OCI-LY7 (cell line): Measurements from ENCODE around the gene MIA2. TPM values are rescaled to one million over a fixed set of nuclear protein-coding genes. Genes with fewer than 3 reads are reported as not detected.

Experiments used
- BruUV-seq: library from RNA; stranded (reverse); fragments of 400-500 nt; replicated peaks from 2 replicates; lab custom pipeline; 2021; lab: Mats Ljungman, UMichigan
- CTCF ChIA-PET: fragments of 300-600 bp; sonication (Branson Sonifier 250); formaldehyde crosslinking; loops from one replicate; lab custom pipeline; 2022; ENCODE audit warnings: antibody characterized with exemption; ENCODE audit not compliant: unreplicated experiment; lab: Charles Lee
- POLR2A ChIA-PET: fragments of 300-600 bp; sonication (Branson Sonifier 250); formaldehyde crosslinking; loops from one replicate; lab custom pipeline; 2022; ENCODE audit warnings: antibody characterized with exemption; lab: Charles Lee
- DNase-seq: peaks from one replicate; pipeline ENCODE4 v3.0.0-alpha.2; 2015; ENCODE audit warnings: low spot score
- H2AFZ ChIP-seq: fragments of 200-600 bp; sonication (generic), shearing (Covaris generic); 2 replicates; pipeline ENCODE4 v1.6.1; 2014; ENCODE audit warnings: mild to moderate bottlenecking, antibody characterized with exemption, low read length, moderate library complexity
- H3K27ac ChIP-seq: fragments of 200-600 bp; sonication (generic); 2 replicates; pipeline ENCODE4 v1.5.1; 2014; ENCODE audit warnings: mixed run types, low read depth, mild to moderate bottlenecking, moderate library complexity, low read length, inconsistent platforms; ENCODE audit not compliant: poor library complexity, severe bottlenecking
- H3K36me3 ChIP-seq: fragments of 200-600 bp; sonication (generic); 2 replicates; pipeline ENCODE4 v1.6.1; 2014; ENCODE audit warnings: mild to moderate bottlenecking, antibody characterized with exemption, low read length, moderate library complexity, mixed read lengths; ENCODE audit not compliant: insufficient read depth
- H3K4me1 ChIP-seq: fragments of 200-600 bp; sonication (generic); 2 replicates; pipeline ENCODE4 v1.5.1; 2014; ENCODE audit warnings: mild to moderate bottlenecking, low read length; ENCODE audit not compliant: insufficient read depth, poor library complexity, severe bottlenecking
- H3K4me2 ChIP-seq: fragments of 200-600 bp; sonication (generic); 2 replicates; pipeline ENCODE4 v1.6.1; 2014; ENCODE audit warnings: mild to moderate bottlenecking, low read length
- H3K4me3 ChIP-seq: fragments of 200-600 bp; sonication (generic); 2 replicates; pipeline ENCODE4 v1.5.1; 2014; ENCODE audit warnings: mild to moderate bottlenecking, low read depth, low read length; ENCODE audit not compliant: poor library complexity, severe bottlenecking
- H3K79me2 ChIP-seq: fragments of 200-600 bp; sonication (generic); 2 replicates; pipeline ENCODE4 v1.6.1; 2016; ENCODE audit warnings: low read depth, mild to moderate bottlenecking, low read length, moderate library complexity, mixed read lengths; ENCODE audit not compliant: insufficient read depth
- H3K9me2 ChIP-seq: fragments of 200-600 bp; sonication (generic); 2 replicates; pipeline ENCODE4 v1.6.1; 2016; ENCODE audit warnings: mild to moderate bottlenecking, low read length, mixed read lengths; ENCODE audit not compliant: insufficient read depth
- H3K9me3 ChIP-seq: fragments of 200-600 bp; sonication (generic); 2 replicates; pipeline ENCODE4 v1.6.1; 2014; ENCODE audit warnings: mild to moderate bottlenecking, mixed run types, low read length, mixed read lengths
- H4K20me1 ChIP-seq: fragments of 200-600 bp; sonication (generic); 2 replicates; pipeline ENCODE4 v1.6.1; 2014; ENCODE audit warnings: mild to moderate bottlenecking, antibody characterized with exemption, low read length, moderate library complexity, mixed read lengths; ENCODE audit not compliant: insufficient read depth
- CTCF ChIP-seq: fragments of 200-600 bp; sonication (generic); conservative IDR thresholded peaks from 2 replicates; pipeline ENCODE4 v1.5.1; 2014; ENCODE audit warnings: mild to moderate bottlenecking, antibody characterized with exemption, low read length, moderate library complexity, mixed read lengths
- EZH2phosphoT487 ChIP-seq: fragments of 200-600 bp; sonication (generic); IDR thresholded peaks from 2 replicates; pipeline ENCODE4 v1.6.1; 2018; ENCODE audit warnings: low read depth, borderline replicate concordance, mild to moderate bottlenecking, mixed run types, antibody characterized with exemption, low read length, moderate library complexity, mixed read lengths
- intact Hi-C: fragments of 100-400 bp; cut with micrococcal nuclease; formaldehyde crosslinking; loops from one replicate; pipeline ENCODE4 v1.10.0; 2022; ENCODE audit not compliant: unreplicated experiment
- total RNA-seq, 2 experiments: library from RNA; depleted of rRNA in 1 of 2; stranded (reverse); fragments of >200 nt in 1 of 2; shearing (Covaris generic) in 1 of 2; gene quantifications; 2 replicates each; pipeline ENCODE4 v1.2.3, GENCODE V29; 2014 to 2022

MIA2 gene
- total RNA-seq, 2 experiments from 2014 or later, result 20.2 to 28.3 TPM

GRCh38 chr14:39396448-39396847 lies 162.7 kb downstream of the MIA2 start:
- POLR2A ChIA-PET, result interaction anchor here (1.5 kb wide), 1 partner anchor 10 kb away, joined by 4 read pairs; no protein-coding TSS in a partner anchor
- H3K9me3 ChIP-seq, result no peaks in the 10 kb centered on the region

DNA sequence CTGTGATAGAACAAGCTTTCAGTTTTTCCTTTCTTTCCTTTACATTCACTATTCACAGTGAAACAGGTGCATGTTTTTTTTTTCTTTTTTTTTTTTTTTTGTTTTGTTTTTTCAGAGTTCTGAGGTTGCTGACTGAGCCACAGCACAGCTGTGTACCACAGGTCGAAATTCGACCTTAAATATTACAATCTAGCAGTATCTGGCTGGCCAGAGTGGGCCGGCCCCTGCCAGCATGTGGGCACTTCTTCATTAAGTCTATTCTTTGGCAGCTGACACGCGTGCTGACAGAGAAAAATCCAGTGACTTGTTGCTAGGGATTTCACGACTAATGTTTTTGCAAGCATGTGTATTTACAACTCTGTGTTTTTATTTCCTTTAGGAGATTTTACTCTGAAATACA lies 164.7 kb downstream of the MIA2 start:
- Histone ChIP-seq H4K20me1 (no peaks in the 10 kb centered on the region), H3K4me1 (no peaks in the 10 kb centered on the region), H3K36me3 (peaks cover 44% of the 10 kb centered on the region), H3K27ac (no peak overlapping the region), H3K9me3 (no peaks in the 10 kb centered on the region), H3K79me2 (no peaks in the 10 kb centered on the region), H2AFZ (no peak overlapping the region), H3K4me2 (no peak overlapping the region), H3K4me3 (no peak overlapping the region), H3K9me2 (no peaks in the 10 kb centered on the region)
- intact Hi-C loops, result no loop called here
- TF ChIP-seq EZH2phosphoT487 (no peak), CTCF (no peak)
- TSS peak; percentile 37 for BruUV-seq
- ChIA-PET POLR2A (interaction anchor here (0.7 kb wide), 1 partner anchor 1306 kb away, joined by 7 read pairs; no protein-coding TSS in a partner anchor), CTCF (no interaction called here)
- no peak for DNase-seq

More at GRCh38 chr14:39396448-39396847, 162.7 kb downstream of the MIA2 start:
- CTCF ChIA-PET, result no interaction called here
- Histone ChIP-seq H2AFZ (no peak overlapping the region), H3K36me3 (peaks cover 45% of the 10 kb centered on the region; the same call in 1 of the 2 replicates), H3K27ac (no peak overlapping the region), H3K79me2 (no peaks in the 10 kb centered on the region), H3K4me1 (no peaks in the 10 kb centered on the region), H4K20me1 (no peaks in the 10 kb centered on the region), H3K9me2 (no peaks in the 10 kb centered on the region), H3K4me2 (no peak overlapping the region), H3K4me3 (no peak overlapping the region)
- TF ChIP-seq EZH2phosphoT487 (no peak), CTCF (no peak)
- BruUV-seq, result no TSS peak
- intact Hi-C loops, result no loop called here
- no peak for DNase-seq

- no peak for TF ChIP-seq CTCF
- TF ChIP-seq EZH2phosphoT487, result no peak
- Histone ChIP-seq H3K36me3 (no peaks in the 10 kb centered on the region; the same call in 1 of the 2 replicates), H2AFZ (no peak overlapping the region), H3K27ac (no peak overlapping the region), H3K4me2 (no peak overlapping the region), H3K79me2 (no peaks in the 10 kb centered on the region), H4K20me1 (no peaks in the 10 kb centered on the region), H3K4me3 (no peak overlapping the region), H3K9me3 (peaks cover 5% of the 10 kb centered on the region; the same call in 1 of the 2 replicates), H3K4me1 (no peaks in the 10 kb centered on the region), H3K9me2 (no peaks in the 10 kb centered on the region)
- ChIA-PET POLR2A (interaction anchor here (1.4 kb wide), 1 partner anchor 10 kb away, joined by 4 read pairs; no protein-coding TSS in a partner anchor), CTCF (no interaction called here)
- no TSS peak for BruUV-seq
- intact Hi-C loops, result no loop called here
- no peak for DNase-seq
Measured at GRCh38 chr14:39406560-39406959, 172.8 kb downstream of the MIA2 start.
